ENCODE data around the gene ZBTB11.
"Not testable (repeated sequence)": the region's sequence is repeated elsewhere in the genome, so short reads cannot be mapped to it uniquely, and the experiment has no call there.

Gene ZBTB11

GRCh38 chr3:101676765-101677435 is at the start of gene ZBTB11:
Gene ZBTB11, minus strand, starts transcription at chr3:101677132. Its CDS starts 218 bp downstream, at chr3:101676914.
- peak; percentile 100 for DNase-seq (ENCODE audit: low spot score)

DNA sequence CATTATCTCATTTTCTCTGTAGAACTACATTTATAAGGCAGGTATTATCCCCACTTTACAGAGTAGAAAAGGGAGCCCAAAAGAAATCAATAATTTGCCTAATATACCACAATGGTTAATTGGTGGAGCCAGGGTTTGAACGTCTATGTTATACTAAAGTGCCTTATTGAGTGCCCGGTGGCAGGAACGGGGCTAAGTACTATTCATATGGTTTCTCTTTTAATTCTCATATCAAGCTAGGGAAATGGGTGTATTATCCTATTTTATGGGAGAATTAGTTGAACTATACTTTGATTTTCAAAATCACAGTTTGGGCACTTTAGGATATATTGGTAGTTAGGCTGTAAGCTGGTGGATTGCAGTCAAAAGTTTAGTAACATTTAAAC is 49.0 kb upstream of the ZBTB11 start:
- DNase-seq (ENCODE audit: low spot score), result no peak

GRCh38 chr3:101725194-101725889 is 48.4 kb upstream of the ZBTB11 start:
- peak; percentile 68 for DNase-seq (ENCODE audit: low spot score)

DNA sequence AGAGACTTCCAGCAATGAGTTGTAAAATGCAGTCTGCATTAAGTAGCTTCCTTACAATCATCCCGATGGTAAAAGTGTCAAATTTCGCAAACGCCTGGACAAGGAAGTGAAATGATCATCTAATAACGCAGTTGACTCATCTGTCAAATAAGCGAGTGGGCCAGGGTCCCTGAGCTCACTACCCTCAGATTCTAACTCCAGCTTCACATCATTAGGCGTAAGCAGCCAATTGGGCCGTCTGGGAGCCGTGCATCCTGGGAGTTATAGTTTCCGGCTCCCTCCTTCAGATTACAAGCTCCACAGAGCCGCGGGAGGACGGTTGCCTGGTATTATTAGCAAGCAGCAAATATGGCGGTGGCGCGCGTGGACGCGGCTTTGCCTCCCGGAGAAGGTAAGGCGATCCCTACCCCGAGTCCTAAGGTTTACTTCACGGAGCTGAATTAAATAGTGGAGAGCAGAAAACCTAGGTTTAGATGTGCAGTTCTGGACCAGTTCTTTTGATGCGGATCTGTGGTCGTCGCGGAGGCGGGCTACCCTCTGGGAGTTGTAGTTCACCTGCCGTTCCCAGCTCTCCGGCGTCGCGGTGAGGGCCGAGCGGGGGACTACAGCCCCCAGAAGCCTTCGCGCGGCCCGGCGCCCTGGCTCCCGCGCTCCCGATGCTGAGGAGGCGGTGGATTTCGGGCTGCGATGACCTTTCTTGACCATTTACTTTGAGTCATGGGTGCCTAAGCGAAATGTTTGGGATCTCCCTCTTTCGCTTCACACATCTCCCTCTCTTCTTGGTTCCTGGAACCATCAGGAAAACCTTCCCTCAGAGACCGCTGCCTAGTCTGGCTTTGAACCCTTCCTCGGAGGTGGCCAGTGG is 47.6 kb upstream of the ZBTB11 start, which contains the start of gene CEP97:
TSS of gene CEP97 (plus strand) at position 286 of the 865 bp plus-strand sequence. CDS start at position 349, 63 bp downstream.
- DNase-seq (ENCODE audit: low spot score), result peak; percentile 95

GRCh38 chr3:101722394-101723173 is 45.7 kb upstream of the ZBTB11 start:
- no peak for DNase-seq (ENCODE audit: low spot score)

- no peak for DNase-seq (ENCODE audit: low spot score)
Observed at GRCh38 chr3:101720851-101721840, 44.2 kb upstream of the ZBTB11 start.

DNA sequence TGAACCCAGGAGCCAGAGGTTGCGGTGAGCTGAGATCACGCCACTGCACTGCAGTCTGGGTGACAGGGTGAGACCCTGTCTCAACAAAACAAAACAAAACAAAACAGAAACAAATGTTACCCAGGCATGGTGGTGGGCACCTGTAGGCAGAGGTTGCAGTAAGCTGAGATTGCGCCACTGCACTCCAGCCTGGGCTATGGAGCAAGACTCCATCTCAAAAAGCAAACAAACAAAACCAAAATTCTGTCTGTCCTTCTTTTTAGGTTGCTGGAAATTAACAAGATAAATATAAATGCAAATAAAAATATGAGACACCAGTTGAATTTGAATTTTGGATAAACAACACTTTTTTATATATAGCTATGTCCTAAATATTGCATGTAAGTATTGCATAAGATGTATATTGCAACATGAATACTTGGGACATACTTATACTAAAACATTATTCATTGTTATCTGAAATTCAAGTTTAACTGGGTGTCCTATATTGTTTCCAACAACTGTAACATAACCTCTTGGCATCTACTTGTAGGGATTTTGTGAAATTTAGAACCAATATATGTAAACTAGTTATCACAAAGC is 42.8 kb upstream of the ZBTB11 start:
- no peak for DNase-seq (ENCODE audit: low spot score)

DNA sequence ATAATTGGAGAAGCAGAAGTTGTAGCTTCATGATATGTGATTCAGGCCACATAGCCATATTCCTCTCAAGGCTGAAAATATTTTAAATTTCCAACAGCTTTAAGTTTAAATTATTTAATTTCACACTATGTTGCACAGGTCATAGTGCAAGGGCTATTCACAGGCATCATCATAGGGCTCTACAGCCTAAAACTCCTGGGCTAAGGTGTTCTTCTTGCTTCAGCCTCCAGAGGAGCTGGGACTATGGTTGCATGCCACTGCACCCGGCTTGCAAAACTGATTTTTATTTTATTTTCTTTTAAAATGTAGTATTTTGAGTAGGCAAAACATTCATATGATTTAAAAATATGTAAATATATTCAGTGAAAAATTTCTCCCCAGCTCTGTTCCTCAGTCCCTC is 41.5 kb upstream of the ZBTB11 start:
- DNase-seq (ENCODE audit: low spot score), result no peak

DNA sequence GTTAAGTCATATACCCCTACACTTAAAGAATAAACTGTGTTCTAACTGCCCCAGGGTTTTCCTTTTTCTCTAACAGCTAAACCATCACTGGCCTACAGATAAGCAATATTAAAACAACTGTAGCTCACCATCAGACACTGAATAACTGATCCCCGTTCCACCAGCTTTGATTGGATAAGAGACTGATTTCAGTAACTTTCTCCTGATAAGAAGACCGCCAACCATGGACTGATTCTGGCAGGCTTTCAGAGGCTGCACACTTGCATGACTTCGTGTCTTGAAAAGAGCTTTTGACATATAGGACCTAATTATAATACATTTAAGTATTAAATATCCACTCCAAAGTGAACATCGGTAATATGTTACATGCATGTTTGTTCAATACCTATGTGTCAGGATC is 32.2 kb upstream of the ZBTB11 start:
- no peak for DNase-seq (ENCODE audit: low spot score)

GRCh38 chr3:101704639-101705038 is 27.7 kb upstream of the ZBTB11 start:
- DNase-seq (ENCODE audit: low spot score), result not testable (repeated sequence)

DNA sequence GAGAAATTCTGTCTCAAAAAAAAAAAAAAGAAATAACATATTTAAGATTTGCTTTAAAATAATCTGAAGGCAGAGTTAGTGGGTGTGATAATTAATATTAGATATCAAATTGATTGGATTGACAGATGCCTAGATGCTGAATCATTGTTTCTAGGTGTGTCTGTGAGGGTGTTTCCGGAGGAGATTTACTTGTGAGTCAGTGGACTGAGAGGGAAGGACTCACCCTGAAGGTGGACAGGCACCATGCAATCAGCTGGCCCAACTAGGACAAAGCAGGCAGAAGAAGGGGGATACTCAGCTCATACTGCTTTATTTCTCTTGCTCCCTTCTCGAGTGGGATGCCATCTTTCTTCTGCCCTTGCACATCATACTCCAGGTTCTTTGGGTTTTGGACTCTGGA is 26.2 kb upstream of the ZBTB11 start:
- DNase-seq (ENCODE audit: low spot score), result no peak

DNA sequence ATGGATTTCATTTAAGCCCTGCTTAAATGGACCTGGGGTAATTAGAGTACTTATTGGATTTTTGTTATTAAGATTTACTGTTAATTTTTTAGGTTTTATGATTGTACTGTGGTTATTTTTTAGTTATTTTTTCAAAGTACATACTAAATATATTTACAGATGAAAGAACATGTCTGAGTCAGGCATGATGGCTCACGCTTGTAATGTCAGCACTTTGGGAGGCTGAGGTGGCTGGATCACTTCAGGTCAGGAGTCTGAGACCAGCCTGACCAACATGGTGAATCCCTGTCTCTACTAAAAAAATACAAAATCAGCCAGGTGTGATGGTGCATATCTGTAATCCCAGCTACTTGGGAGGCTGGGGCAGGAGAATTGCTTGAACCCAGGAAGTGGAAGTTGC is 25.8 kb upstream of the ZBTB11 start:
- DNase-seq (ENCODE audit: low spot score), result no peak

- no peak for DNase-seq (ENCODE audit: low spot score)
Observed at GRCh38 chr3:101701696-101702634, 25.0 kb upstream of the ZBTB11 start.

GRCh38 chr3:101695779-101696372 is 18.9 kb upstream of the ZBTB11 start:
- DNase-seq (ENCODE audit: low spot score), result no peak

GRCh38 chr3:101694836-101695235 is 17.9 kb upstream of the ZBTB11 start:
- not testable (repeated sequence) for DNase-seq (ENCODE audit: low spot score)

GRCh38 chr3:101693540-101693939 is 16.6 kb upstream of the ZBTB11 start:
- not testable (repeated sequence) for DNase-seq (ENCODE audit: low spot score)

GRCh38 chr3:101691685-101692671 is 15.0 kb upstream of the ZBTB11 start:
- DNase-seq (ENCODE audit: low spot score), result not testable (repeated sequence)
